ENCODE measurements around the gene RAPGEF5. TPM values are rescaled to one million over a fixed set of nuclear protein-coding genes. Genes with fewer than 3 reads are reported as not detected.
"Not testable (repeated sequence)": the region's sequence is repeated elsewhere in the genome, so short reads cannot be mapped to it uniquely, and the experiment has no call there.

Gene RAPGEF5
- polyA plus RNA-seq, 1 donor (not counting 4 experiments of a cell fraction or from before 2014, with no cell fraction given) = 2.1 TPM

DNA sequence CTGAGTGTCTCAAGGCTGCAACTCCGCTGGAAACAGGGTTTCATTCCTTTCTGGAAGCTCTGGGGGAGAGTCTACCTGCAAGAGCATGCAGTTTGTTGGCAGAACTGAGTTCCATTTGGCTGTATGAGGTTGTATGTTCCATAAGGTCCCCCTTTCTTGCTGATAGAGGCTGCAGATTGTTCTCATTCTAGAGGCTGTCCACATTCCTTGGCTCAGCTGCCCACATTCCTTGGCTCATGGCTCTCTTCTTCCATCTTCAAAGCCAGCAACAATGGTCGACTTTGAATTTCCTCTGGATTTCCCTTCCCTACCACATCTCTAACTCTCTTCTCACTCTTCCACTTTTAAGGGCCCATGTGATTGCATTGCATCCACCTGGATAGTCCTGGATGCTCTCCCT is 264.0 kb downstream of the RAPGEF5 start:
- no peaks in the 10 kb centered on the region for H3K79me2 ChIP-seq (ENCODE audit: control insufficient read depth, insufficient read depth, low read length)
- no peaks in the 10 kb centered on the region for H3K9me1 ChIP-seq (ENCODE audit: control insufficient read depth, extremely low read depth, insufficient read depth, low read length)
- no peak for TF ChIP-seq EZH2 (IDR thresholded peaks at IDR 0.05; ENCODE audit: low read length)
- TF ChIP-seq, protein P1, sequence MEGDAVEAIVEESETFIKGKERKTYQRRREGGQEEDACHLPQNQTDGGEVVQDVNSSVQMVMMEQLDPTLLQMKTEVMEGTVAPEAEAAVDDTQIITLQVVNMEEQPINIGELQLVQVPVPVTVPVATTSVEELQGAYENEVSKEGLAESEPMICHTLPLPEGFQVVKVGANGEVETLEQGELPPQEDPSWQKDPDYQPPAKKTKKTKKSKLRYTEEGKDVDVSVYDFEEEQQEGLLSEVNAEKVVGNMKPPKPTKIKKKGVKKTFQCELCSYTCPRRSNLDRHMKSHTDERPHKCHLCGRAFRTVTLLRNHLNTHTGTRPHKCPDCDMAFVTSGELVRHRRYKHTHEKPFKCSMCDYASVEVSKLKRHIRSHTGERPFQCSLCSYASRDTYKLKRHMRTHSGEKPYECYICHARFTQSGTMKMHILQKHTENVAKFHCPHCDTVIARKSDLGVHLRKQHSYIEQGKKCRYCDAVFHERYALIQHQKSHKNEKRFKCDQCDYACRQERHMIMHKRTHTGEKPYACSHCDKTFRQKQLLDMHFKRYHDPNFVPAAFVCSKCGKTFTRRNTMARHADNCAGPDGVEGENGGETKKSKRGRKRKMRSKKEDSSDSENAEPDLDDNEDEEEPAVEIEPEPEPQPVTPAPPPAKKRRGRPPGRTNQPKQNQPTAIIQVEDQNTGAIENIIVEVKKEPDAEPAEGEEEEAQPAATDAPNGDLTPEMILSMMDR (optimal IDR thresholded peaks at IDR 0.05 in 1 of 3, IDR thresholded peaks at IDR 0.05 in 1 of 3, conservative IDR thresholded peaks at IDR 0.05 in 1 of 3; ENCODE audit: extremely low read depth in 1 of 3, insufficient read depth in 2 of 3, low read length in 3 of 3) = no peak
- H3K4me1 ChIP-seq (ENCODE audit: control insufficient read depth, extremely low read depth, insufficient read depth, low read length) = no peaks in the 10 kb centered on the region
- dilution Hi-C loops (cut with MboI; ENCODE audit: extremely low pct_ligation_motif_present, low sequenced_read_pairs) = no loop called here
- FAIRE-seq (no peak), DNase-seq (ENCODE audit: low read depth, low spot score) (no peak)
- H2AFZ ChIP-seq (ENCODE audit: control insufficient read depth, low read length) = no peak overlapping the region
- H3K9me3 ChIP-seq (ENCODE audit: control insufficient read depth, low read depth, low read length) = no peaks in the 10 kb centered on the region
- no peaks in the 10 kb centered on the region for H4K20me1 ChIP-seq (ENCODE audit: control insufficient read depth, extremely low read depth, insufficient read depth, low read length)
- H3K36me3 ChIP-seq (ENCODE audit: control insufficient read depth in 2 of 2, extremely low read depth in 1 of 2, insufficient read depth in 2 of 2, low read length in 2 of 2) = no peaks in the 10 kb centered on the region
- H3K27me3 ChIP-seq (ENCODE audit: control insufficient read depth, extremely low read depth, insufficient read depth, low read length) = peaks cover 4% of the 10 kb centered on the region
- no peak overlapping the region for H3K9ac ChIP-seq (ENCODE audit: control insufficient read depth, extremely low read depth, insufficient read depth, low read length)
- no peak overlapping the region for H3K27ac ChIP-seq (ENCODE audit: control insufficient read depth, insufficient read depth, low read length)
- H3K4me3 ChIP-seq (ENCODE audit: control insufficient read depth in 2 of 3, extremely low read depth in 1 of 3, insufficient read depth in 2 of 3, low read depth in 1 of 3, low read length in 3 of 3) = no peak overlapping the region
- no peak overlapping the region for H3K4me2 ChIP-seq (ENCODE audit: control insufficient read depth, extremely low read depth, insufficient read depth, low read depth, low read length)

DNA sequence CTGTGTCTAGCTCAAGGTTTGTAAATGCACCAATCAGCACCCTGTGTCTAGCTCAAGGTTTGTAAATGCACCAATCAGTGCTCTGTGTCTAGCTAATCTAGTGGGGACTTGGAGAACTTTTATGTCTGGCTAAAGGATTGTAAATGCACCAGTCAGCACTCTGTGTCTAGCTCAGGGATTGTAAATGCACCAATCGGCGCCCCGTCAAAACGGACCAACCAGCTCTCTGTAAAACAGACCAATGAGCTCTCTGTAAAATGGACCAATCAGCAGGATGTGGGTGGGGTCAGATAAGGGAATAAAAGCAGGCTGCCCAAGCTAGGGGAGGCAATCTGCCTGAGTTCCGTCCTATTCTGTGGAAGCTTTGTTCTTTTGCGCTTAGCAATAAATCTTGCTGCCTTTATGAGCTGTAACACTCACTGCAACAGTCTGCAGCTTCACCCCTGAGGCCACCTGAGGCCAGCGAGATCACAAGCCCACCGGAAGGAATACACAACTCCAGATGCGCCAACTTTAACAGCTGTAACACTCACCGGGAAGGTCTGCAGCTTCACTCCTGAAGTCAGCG is 265.9 kb downstream of the RAPGEF5 start:
- not testable (repeated sequence) for FAIRE-seq; H2AFZ ChIP-seq (ENCODE audit: control insufficient read depth, low read length)

DNA sequence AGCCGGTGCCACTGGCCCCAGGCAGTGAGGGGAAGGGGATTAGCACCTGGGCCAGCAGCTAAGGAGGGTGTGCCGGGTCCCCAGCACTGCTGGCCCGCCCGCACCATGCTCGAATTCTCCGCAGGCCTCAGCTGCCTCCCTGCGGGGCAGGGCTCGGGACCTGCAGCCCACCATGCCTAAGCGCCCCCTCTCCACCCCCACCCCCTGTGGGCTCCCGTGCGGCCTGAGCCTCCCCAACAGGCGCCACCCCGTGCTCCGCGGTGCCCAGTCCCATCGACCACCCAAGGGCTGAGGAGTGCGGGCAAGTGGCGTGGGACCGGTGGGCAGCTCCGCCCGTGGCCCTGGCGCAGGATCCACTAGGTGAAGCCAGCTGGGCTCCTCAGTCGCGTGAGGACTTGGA is 266.4 kb downstream of the RAPGEF5 start:
- Histone ChIP-seq H3K27ac (ENCODE audit: control insufficient read depth, insufficient read depth, low read length) (no peak overlapping the region), H3K9ac (ENCODE audit: control insufficient read depth, extremely low read depth, insufficient read depth, low read length) (no peak overlapping the region), H3K4me3 (ENCODE audit: control insufficient read depth in 2 of 3, extremely low read depth in 1 of 3, insufficient read depth in 2 of 3, low read depth in 1 of 3, low read length in 3 of 3) (no peak overlapping the region), H3K79me2 (ENCODE audit: control insufficient read depth, insufficient read depth, low read length) (no peaks in the 10 kb centered on the region), H2AFZ (ENCODE audit: control insufficient read depth, low read length) (no peak overlapping the region), H3K27me3 (ENCODE audit: control insufficient read depth, extremely low read depth, insufficient read depth, low read length) (peaks cover 4% of the 10 kb centered on the region), H3K36me3 (ENCODE audit: control insufficient read depth in 2 of 2, extremely low read depth in 1 of 2, insufficient read depth in 2 of 2, low read length in 2 of 2) (no peaks in the 10 kb centered on the region), H3K4me1 (ENCODE audit: control insufficient read depth, extremely low read depth, insufficient read depth, low read length) (no peaks in the 10 kb centered on the region), H3K9me1 (ENCODE audit: control insufficient read depth, extremely low read depth, insufficient read depth, low read length) (no peaks in the 10 kb centered on the region), H3K4me2 (ENCODE audit: control insufficient read depth, extremely low read depth, insufficient read depth, low read depth, low read length) (no peak overlapping the region), H4K20me1 (ENCODE audit: control insufficient read depth, extremely low read depth, insufficient read depth, low read length) (no peaks in the 10 kb centered on the region), H3K9me3 (ENCODE audit: control insufficient read depth, low read depth, low read length) (no peaks in the 10 kb centered on the region)
- TF ChIP-seq, protein P1 (optimal IDR thresholded peaks at IDR 0.05 in 1 of 3, IDR thresholded peaks at IDR 0.05 in 1 of 3, conservative IDR thresholded peaks at IDR 0.05 in 1 of 3; ENCODE audit: extremely low read depth in 1 of 3, insufficient read depth in 2 of 3, low read length in 3 of 3) = no peak
- TF ChIP-seq EZH2 (IDR thresholded peaks at IDR 0.05; ENCODE audit: low read length) = no peak
- dilution Hi-C loops (cut with MboI; ENCODE audit: extremely low pct_ligation_motif_present, low sequenced_read_pairs) = no loop called here
- FAIRE-seq (no peak), DNase-seq (ENCODE audit: low read depth, low spot score) (no peak)

More for the DNA sequence above, 265.9 kb downstream of the RAPGEF5 start:
- H3K79me2 ChIP-seq (ENCODE audit: control insufficient read depth, insufficient read depth, low read length); H3K4me1 ChIP-seq (ENCODE audit: control insufficient read depth, extremely low read depth, insufficient read depth, low read length); H4K20me1 ChIP-seq (ENCODE audit: control insufficient read depth, extremely low read depth, insufficient read depth, low read length); H3K9me1 ChIP-seq (ENCODE audit: control insufficient read depth, extremely low read depth, insufficient read depth, low read length); H3K36me3 ChIP-seq (ENCODE audit: control insufficient read depth in 2 of 2, extremely low read depth in 1 of 2, insufficient read depth in 2 of 2, low read length in 2 of 2); H3K27ac ChIP-seq (ENCODE audit: control insufficient read depth, insufficient read depth, low read length); dilution Hi-C loops (cut with MboI; ENCODE audit: extremely low pct_ligation_motif_present, low sequenced_read_pairs); H3K9me3 ChIP-seq (ENCODE audit: control insufficient read depth, low read depth, low read length); H3K4me3 ChIP-seq (ENCODE audit: control insufficient read depth in 2 of 3, extremely low read depth in 1 of 3, insufficient read depth in 2 of 3, low read depth in 1 of 3, low read length in 3 of 3); H3K4me2 ChIP-seq (ENCODE audit: control insufficient read depth, extremely low read depth, insufficient read depth, low read depth, low read length); H3K9ac ChIP-seq (ENCODE audit: control insufficient read depth, extremely low read depth, insufficient read depth, low read length); DNase-seq (ENCODE audit: low read depth, low spot score); H3K27me3 ChIP-seq (ENCODE audit: control insufficient read depth, extremely low read depth, insufficient read depth, low read length): not testable (repeated sequence)

Measured in keratinocyte (primary cell).